GM12865 (cell line): ENCODE data around the gene HOXA13.

Source experiments
- DNase-seq: peaks from one replicate; pipeline ENCODE4 v3.0.0; 2010; ENCODE audit warnings: low read depth
- H3K4me3 ChIP-seq: 2 replicates; pipeline ENCODE4 v1.5.1; 2011; ENCODE audit warnings: mild to moderate bottlenecking, low read depth, low read length, control low read depth
- TF ChIP-seq, protein P1 (sequence below): IDR thresholded peaks from 2 replicates; pipeline ENCODE4 v1.5.1; 2011; ENCODE audit warnings: low read length, control low read depth, low read depth, inconsistent platforms; ENCODE audit not compliant: insufficient read depth; ENCODE audit errors: missing control alignments

The HOXA13 gene

DNA sequence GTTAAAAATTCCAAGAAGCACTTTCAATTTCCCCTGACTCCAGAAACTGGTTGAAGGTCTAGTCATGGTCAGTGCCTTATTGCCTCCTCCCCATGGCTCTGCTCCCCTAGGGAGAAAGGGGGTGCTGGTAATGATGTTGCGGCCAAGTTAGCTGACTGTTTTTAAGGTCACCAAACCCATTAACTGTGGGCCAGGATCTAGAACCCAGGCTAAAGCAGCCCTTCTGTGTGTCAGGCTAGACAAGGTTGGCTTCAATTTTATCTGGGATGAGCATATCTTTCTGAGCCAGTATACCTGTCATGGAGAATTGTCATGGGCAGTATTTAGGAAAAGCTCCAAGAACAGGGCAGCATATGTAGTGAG is 11.2 kb upstream of the HOXA13 start:
- no peak for DNase-seq
- no peak overlapping the region for H3K4me3 ChIP-seq
- TF ChIP-seq, protein P1, sequence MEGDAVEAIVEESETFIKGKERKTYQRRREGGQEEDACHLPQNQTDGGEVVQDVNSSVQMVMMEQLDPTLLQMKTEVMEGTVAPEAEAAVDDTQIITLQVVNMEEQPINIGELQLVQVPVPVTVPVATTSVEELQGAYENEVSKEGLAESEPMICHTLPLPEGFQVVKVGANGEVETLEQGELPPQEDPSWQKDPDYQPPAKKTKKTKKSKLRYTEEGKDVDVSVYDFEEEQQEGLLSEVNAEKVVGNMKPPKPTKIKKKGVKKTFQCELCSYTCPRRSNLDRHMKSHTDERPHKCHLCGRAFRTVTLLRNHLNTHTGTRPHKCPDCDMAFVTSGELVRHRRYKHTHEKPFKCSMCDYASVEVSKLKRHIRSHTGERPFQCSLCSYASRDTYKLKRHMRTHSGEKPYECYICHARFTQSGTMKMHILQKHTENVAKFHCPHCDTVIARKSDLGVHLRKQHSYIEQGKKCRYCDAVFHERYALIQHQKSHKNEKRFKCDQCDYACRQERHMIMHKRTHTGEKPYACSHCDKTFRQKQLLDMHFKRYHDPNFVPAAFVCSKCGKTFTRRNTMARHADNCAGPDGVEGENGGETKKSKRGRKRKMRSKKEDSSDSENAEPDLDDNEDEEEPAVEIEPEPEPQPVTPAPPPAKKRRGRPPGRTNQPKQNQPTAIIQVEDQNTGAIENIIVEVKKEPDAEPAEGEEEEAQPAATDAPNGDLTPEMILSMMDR, result no peak

DNA sequence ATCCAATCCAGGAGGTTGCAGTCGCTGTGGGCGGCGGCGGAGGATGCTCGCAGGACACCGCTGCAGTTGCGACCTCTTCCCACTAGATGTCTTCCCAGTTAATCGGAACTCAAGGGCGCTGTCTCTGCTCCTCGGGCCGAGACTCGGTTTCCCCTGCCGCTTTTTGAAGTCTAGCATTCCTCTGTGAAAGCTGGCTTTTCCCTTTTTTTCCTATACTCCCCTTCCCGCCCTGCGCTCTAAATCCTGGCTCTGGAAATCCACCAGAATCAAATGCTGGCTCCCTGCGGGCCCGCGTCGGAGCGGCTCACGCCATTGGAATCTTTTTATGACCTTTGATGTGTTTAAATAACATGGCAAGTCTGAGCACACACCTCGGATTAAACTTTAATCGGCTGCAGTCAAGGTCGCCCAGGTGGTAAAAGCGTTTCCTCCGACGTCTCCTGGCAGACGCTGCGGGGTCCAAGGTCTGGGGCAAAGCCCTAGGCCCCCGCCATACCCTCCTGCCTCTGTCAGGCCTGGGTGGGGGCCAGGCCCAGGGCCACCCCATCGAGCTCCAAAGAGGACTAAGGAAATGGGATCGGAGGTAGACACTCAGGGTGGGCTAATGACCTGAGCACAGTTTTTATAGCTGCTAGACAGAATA is 10.7 kb upstream of the HOXA13 start:
- DNase-seq, result peak; percentile 43
- no peak overlapping the region for H3K4me3 ChIP-seq
- TF ChIP-seq, protein P1, result peak; percentile 68

DNA sequence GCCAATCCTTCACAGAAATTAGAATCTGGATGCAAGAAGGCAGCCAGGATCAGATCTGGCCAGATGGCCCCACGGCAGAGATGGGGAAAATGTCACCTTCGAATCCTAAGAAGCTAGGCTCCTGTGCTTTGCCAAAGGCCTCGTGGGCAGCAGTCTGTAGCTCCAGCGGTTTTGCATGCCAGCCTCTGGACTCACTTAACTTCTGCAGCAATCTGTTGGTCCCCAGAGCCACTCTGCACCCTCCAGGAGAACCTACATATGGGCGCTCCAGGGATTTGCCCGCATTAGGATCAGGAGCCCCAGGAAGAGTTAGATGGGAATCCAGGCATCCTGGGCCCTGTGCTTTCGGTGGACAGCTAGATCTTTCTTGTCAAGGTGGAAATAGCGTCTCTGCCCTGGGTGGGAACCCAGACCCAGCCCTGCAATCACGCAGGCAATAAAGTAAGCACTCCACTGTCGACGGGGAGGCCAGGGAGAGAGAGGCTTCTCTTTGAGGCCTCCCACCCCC is 10.1 kb upstream of the HOXA13 start:
- no peak overlapping the region for H3K4me3 ChIP-seq
- DNase-seq, result no peak
- TF ChIP-seq, protein P1, result no peak

DNA sequence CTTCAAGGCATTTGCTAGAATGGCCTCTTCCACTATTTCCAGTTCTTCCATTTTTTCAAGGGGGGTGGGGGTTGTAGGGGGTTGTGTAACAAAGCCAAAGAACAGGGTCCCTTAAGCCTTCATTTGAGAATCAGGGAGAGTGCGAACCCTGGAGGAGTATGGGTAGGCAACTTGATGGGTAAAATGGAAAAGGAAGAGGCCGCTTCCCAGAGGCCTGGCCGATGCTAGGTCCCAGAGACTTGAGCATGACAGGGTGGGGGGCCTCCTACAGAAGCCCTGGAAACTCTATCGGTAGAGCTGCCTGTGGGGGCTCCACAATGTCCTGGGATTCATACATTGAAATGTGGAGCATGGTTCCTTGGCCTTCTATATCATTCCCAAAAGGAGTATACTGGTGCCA is 9.1 kb upstream of the HOXA13 start:
- TF ChIP-seq, protein P1, result no peak
- no peak overlapping the region for H3K4me3 ChIP-seq
- no peak for DNase-seq

DNA sequence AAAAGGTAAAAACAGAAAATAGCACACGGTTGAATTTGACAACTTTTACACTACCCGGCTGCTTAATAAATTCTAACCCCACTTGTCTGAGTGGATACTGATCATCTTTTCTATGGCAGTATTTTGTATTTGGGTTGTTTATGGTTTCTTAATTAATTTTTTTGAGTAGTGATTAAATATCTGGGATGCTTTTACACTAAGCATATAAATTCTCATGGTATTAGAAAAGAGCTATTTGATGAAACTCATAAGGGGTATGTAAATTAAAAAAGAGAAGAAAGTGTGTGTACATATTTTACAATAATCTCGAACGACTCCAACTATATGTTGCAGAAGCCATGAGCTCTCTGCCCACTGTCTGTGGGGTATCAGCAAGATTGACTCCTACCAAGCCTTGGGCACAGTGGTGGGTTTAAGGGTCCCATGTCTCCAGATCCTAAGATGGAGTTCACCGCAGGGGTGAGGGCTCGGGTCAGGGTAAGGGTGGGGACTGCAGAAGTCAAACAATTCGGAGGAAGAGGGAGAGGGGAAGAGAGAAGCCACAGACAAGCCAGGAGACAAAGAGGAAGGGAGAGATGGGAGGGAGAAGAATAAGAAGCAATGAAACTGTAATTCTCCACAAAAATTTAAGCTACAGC is 7.6 kb upstream of the HOXA13 start:
- TF ChIP-seq, protein P1, result no peak
- DNase-seq, result no peak
- H3K4me3 ChIP-seq, result no peak overlapping the region

DNA sequence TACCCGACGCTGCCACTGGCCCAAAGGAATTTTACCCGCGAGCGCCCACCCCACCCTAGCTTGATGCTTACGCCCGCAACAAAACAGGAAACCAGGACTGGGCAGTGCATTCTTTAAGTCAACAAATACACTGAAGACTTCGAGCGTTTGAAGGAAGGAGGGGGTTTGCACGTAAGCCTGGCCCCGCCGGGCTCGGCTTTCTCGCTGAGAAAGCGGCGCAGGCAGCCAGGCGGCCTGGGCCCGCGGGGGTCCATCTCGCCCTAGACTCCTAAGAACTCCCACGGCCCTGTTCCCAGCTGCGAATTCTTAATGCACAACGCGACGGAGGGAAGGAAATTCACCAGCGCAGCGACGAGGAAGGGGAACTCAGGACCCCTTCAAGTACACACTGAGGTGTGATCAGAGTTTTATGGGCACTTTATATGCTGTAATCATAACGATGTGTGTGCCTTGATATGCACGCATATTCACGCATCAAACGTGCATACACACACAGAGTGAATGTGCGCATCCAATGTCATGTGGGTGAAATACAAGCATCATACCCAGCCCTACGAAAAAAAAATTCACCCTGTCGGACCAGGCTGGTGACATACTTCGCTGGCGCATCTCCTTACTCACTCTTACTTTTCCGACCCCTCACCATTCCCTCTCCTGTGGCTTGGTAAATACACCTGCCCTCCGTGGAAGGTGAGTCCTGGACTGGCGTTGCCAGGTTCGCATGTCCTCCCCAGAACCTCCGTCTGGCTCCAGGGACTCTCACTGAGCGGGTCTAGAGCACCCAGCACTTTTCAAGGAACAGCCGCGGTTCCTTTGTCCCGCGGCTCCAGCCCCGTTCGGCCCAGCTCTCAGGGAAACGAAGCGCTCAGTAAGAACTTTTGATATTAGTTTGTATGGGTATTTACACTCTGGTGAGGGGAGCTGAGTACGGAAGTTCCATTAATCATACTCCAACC is 5.7 kb upstream of the HOXA13 start:
- no peak for DNase-seq
- TF ChIP-seq, protein P1, result no peak
- no peak overlapping the region for H3K4me3 ChIP-seq
